Neural cell (in vitro differentiated cells): ENCODE data around the gene LCP1. TPM values are rescaled to one million over a fixed set of nuclear protein-coding genes. Genes with fewer than 3 reads are reported as not detected.

Experiments
- H2AFZ ChIP-seq: fragments of 200-600, 300-800 bp; sonication (generic), shearing (Covaris generic); 2 replicates; pipeline ENCODE4 v1.6.0; 2014; ENCODE audit warnings: low read depth, mild to moderate bottlenecking, antibody characterized with exemption, low read length, moderate library complexity
- H3F3A ChIP-seq: fragments of 200-600 bp; shearing (Covaris generic); 2 replicates; pipeline ENCODE4 v1.6.1; 2016; ENCODE audit warnings: mild to moderate bottlenecking, moderate library complexity, mixed read lengths, antibody characterized with exemption, low read length; ENCODE audit not compliant: insufficient read depth, poor library complexity, severe bottlenecking
- H3K27ac ChIP-seq: fragments of 200-600, 300-800 bp; sonication (generic), shearing (Covaris generic); 2 replicates; pipeline ENCODE4 v1.5.1; 2014; ENCODE audit warnings: mild to moderate bottlenecking, low read length, moderate library complexity
- H3K27me3 ChIP-seq: fragments of 300-800, 200-600 bp; sonication (generic), shearing (Covaris generic); 2 replicates; pipeline ENCODE4 v1.6.0; 2014; ENCODE audit warnings: mild to moderate bottlenecking, low read depth, low read length, moderate library complexity; ENCODE audit not compliant: insufficient read depth
- H3K36me3 ChIP-seq: fragments of 300-800, 200-600 bp; sonication (generic), shearing (Covaris generic); 2 replicates; pipeline ENCODE4 v1.5.1; 2014; ENCODE audit warnings: mild to moderate bottlenecking, antibody characterized with exemption, low read length, moderate library complexity; ENCODE audit not compliant: insufficient read depth
- H3K4me2 ChIP-seq: fragments of 300-800, 200-600 bp; sonication (generic), shearing (Covaris generic); 2 replicates; pipeline ENCODE4 v1.6.0; 2014; ENCODE audit warnings: mild to moderate bottlenecking, low read length
- H3K4me3 ChIP-seq: fragments of 300-800, 200-600 bp; sonication (generic), shearing (Covaris generic); 2 replicates; pipeline ENCODE4 v1.5.1; 2014; ENCODE audit warnings: mild to moderate bottlenecking, low read length, moderate library complexity
- H3K79me2 ChIP-seq: fragments of 200-600 bp; shearing (Covaris generic); replicated peaks from 2 replicates; pipeline ENCODE4 v1.6.0; 2014; ENCODE audit warnings: mild to moderate bottlenecking, low read length, moderate library complexity; ENCODE audit not compliant: insufficient read depth
- H3K9ac ChIP-seq: fragments of 300-800, 200-600 bp; sonication (generic), shearing (Covaris generic); 2 replicates; pipeline ENCODE4 v1.6.1; 2016; ENCODE audit warnings: mild to moderate bottlenecking, low read length, mixed read lengths
- H3K9me2 ChIP-seq: fragments of 200-600 bp; shearing (Covaris generic); 2 replicates; pipeline ENCODE4 v1.6.1; 2016; ENCODE audit warnings: mild to moderate bottlenecking, low read length, mixed read lengths; ENCODE audit not compliant: insufficient read depth
- H3K9me3 ChIP-seq: fragments of 200-600, 300-800 bp; sonication (generic), shearing (Covaris generic); 2 replicates; pipeline ENCODE4 v1.6.1; 2016; ENCODE audit warnings: mild to moderate bottlenecking, mixed run types, low read length, moderate library complexity, mixed read lengths
- H4K20me1 ChIP-seq: fragments of 200-600 bp; shearing (Covaris generic); 2 replicates; pipeline ENCODE4 v1.6.1; 2016; ENCODE audit warnings: mild to moderate bottlenecking, mixed run types; ENCODE audit not compliant: insufficient read depth
- EP300 ChIP-seq: fragments of 450-650 bp; conservative IDR thresholded peaks from 2 replicates; pipeline ENCODE4 v1.6.1; 2014; ENCODE audit warnings: antibody characterized with exemption, mild to moderate bottlenecking, moderate library complexity; ENCODE audit not compliant: poor library complexity, severe bottlenecking
- EZH2 ChIP-seq: fragments of 200-600, 300-800 bp; shearing (Covaris generic), sonication (generic); IDR thresholded peaks from 2 replicates; pipeline ENCODE4 v1.6.1; 2014; ENCODE audit warnings: antibody characterized with exemption, low read length, borderline replicate concordance, mild to moderate bottlenecking; ENCODE audit not compliant: insufficient read depth, poor library complexity, severe bottlenecking
- MXI1 ChIP-seq: fragments of 450-650 bp; conservative IDR thresholded peaks from 2 replicates; pipeline ENCODE4 v1.6.1; 2014; ENCODE audit warnings: antibody characterized with exemption, mild to moderate bottlenecking; ENCODE audit not compliant: poor library complexity, severe bottlenecking
- POLR2AphosphoS5 ChIP-seq: IDR thresholded peaks from 2 replicates; pipeline ENCODE4 v1.6.1; 2012
- RAD21 ChIP-seq: fragments of 450-650 bp; conservative IDR thresholded peaks from 2 replicates; pipeline ENCODE4 v1.6.1; 2014; ENCODE audit warnings: antibody characterized with exemption, mild to moderate bottlenecking, moderate library complexity
- SMC3 ChIP-seq: fragments of 450-650 bp; conservative IDR thresholded peaks from 2 replicates; pipeline ENCODE4 v1.6.1; 2014; ENCODE audit warnings: antibody characterized with exemption, mild to moderate bottlenecking, moderate library complexity; ENCODE audit not compliant: poor library complexity
- TAF1 ChIP-seq: IDR thresholded peaks from 2 replicates; pipeline ENCODE4 v1.6.1; 2012; ENCODE audit warnings: low read depth
- polyA plus RNA-seq: library from polyadenylated mRNA; depleted of rRNA; stranded (reverse); fragments of >200 nt; gene quantifications from 2 replicates; pipeline ENCODE4 v1.2.3, GENCODE V29; 2014
- TF ChIP-seq, protein P1 (sequence below): IDR thresholded peaks from 2 replicates; pipeline ENCODE4 v1.6.1; 2012; ENCODE audit warnings: borderline replicate concordance
- TF ChIP-seq, protein P2 (sequence below): fragments of 450-650 bp; IDR thresholded peaks from 2 replicates; pipeline ENCODE4 v1.5.1; 2014; ENCODE audit warnings: antibody characterized with exemption, mild to moderate bottlenecking, moderate library complexity; ENCODE audit not compliant: poor library complexity, severe bottlenecking

Gene LCP1
- polyA plus RNA-seq, 1 donor from 2014 or later: 0.76 TPM

DNA sequence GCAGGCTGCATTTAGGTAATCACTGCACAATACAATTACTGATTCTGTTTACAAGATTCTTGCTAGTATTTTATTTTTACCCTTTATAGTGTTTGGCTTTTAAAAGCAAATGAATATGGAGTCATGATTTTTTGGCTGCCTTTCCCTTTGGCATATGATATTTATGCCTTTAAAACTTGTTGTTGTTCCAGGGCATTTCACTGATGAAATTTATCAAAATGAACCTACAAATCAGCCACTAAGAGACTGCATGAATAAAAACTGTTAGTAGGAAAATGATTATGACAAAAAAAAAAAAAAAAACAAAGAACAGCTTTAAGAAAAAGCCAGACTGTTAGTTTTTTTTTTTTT lies 79.7 kb downstream of the LCP1 start:
- Histone ChIP-seq H3K27ac (no peak overlapping the region), H2AFZ (no peak overlapping the region), H3K4me3 (no peak overlapping the region)

DNA sequence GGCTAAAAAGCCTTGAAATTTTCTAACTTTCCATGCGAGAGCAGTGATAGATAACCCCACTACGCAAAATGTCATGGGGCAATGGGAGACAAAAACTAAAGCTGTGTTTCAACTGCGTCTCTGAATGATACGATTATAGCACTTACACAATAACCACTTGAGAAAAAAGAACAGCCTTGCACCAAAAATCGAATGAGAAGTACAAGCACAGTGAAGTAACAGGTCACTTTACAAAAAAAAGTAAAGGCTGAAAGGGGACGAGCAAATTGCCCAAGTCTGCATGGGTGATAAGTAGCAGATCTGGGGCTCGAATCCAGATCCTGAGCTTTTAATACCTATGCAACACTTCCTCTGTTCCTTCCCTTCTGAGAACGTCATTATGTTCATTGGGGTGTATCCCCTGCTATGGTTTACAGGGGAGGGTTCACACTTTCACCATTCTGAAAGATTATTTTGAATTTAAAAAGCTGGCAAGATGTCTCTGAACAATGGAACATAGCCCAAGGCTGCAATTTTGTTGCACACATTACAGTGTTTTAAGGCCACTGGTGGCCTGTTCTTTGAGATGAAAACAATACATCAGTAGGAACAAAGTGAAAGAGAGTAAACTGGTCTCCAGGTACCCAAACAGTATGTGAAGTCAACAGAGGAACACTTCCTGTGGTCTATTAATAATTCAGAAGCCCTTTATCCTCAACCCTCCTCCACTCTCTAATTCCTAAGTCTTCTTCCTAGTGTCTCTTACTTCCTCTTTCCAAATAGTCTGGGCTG lies 80.3 kb downstream of the LCP1 start:
- H2AFZ ChIP-seq: no peak overlapping the region
- no peak overlapping the region for H3K27ac ChIP-seq
- no peak overlapping the region for H3K4me3 ChIP-seq

More for the DNA sequence above, 79.7 kb downstream of the LCP1 start:
- Histone ChIP-seq H3K9me2 (no peaks in the 10 kb centered on the region), H3K9ac (no peak overlapping the region), H3K9me3 (no peaks in the 10 kb centered on the region), H4K20me1 (no peaks in the 10 kb centered on the region), H3K27me3 (no peaks in the 10 kb centered on the region), H3F3A (no peaks in the 10 kb centered on the region), H3K36me3 (no peaks in the 10 kb centered on the region), H3K4me2 (no peak overlapping the region), H3K79me2 (no peaks in the 10 kb centered on the region)
- TF ChIP-seq, protein P1, sequence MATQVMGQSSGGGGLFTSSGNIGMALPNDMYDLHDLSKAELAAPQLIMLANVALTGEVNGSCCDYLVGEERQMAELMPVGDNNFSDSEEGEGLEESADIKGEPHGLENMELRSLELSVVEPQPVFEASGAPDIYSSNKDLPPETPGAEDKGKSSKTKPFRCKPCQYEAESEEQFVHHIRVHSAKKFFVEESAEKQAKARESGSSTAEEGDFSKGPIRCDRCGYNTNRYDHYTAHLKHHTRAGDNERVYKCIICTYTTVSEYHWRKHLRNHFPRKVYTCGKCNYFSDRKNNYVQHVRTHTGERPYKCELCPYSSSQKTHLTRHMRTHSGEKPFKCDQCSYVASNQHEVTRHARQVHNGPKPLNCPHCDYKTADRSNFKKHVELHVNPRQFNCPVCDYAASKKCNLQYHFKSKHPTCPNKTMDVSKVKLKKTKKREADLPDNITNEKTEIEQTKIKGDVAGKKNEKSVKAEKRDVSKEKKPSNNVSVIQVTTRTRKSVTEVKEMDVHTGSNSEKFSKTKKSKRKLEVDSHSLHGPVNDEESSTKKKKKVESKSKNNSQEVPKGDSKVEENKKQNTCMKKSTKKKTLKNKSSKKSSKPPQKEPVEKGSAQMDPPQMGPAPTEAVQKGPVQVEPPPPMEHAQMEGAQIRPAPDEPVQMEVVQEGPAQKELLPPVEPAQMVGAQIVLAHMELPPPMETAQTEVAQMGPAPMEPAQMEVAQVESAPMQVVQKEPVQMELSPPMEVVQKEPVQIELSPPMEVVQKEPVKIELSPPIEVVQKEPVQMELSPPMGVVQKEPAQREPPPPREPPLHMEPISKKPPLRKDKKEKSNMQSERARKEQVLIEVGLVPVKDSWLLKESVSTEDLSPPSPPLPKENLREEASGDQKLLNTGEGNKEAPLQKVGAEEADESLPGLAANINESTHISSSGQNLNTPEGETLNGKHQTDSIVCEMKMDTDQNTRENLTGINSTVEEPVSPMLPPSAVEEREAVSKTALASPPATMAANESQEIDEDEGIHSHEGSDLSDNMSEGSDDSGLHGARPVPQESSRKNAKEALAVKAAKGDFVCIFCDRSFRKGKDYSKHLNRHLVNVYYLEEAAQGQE: no peak
- no peak for TF ChIP-seq POLR2AphosphoS5
- TF ChIP-seq EP300: no peak
- no peak for TF ChIP-seq TAF1
- TF ChIP-seq SMC3: no peak
- TF ChIP-seq MXI1: no peak
- TF ChIP-seq, protein P2, sequence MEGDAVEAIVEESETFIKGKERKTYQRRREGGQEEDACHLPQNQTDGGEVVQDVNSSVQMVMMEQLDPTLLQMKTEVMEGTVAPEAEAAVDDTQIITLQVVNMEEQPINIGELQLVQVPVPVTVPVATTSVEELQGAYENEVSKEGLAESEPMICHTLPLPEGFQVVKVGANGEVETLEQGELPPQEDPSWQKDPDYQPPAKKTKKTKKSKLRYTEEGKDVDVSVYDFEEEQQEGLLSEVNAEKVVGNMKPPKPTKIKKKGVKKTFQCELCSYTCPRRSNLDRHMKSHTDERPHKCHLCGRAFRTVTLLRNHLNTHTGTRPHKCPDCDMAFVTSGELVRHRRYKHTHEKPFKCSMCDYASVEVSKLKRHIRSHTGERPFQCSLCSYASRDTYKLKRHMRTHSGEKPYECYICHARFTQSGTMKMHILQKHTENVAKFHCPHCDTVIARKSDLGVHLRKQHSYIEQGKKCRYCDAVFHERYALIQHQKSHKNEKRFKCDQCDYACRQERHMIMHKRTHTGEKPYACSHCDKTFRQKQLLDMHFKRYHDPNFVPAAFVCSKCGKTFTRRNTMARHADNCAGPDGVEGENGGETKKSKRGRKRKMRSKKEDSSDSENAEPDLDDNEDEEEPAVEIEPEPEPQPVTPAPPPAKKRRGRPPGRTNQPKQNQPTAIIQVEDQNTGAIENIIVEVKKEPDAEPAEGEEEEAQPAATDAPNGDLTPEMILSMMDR: no peak
- no peak for TF ChIP-seq EZH2
- no peak for TF ChIP-seq RAD21

More for the DNA sequence above, 80.3 kb downstream of the LCP1 start:
- H3K9me2 ChIP-seq: no peaks in the 10 kb centered on the region
- H4K20me1 ChIP-seq: no peaks in the 10 kb centered on the region
- H3K27me3 ChIP-seq: no peaks in the 10 kb centered on the region
- H3K36me3 ChIP-seq: no peaks in the 10 kb centered on the region
- H3K9ac ChIP-seq: no peak overlapping the region
- H3K79me2 ChIP-seq: no peaks in the 10 kb centered on the region
- TF ChIP-seq, protein P2: no peak
- TF ChIP-seq MXI1 (no peak), RAD21 (no peak), EP300 (no peak), EZH2 (no peak), POLR2AphosphoS5 (no peak), SMC3 (no peak), TAF1 (no peak)
- TF ChIP-seq, protein P1: no peak
- H3F3A ChIP-seq: no peaks in the 10 kb centered on the region
- H3K9me3 ChIP-seq: no peaks in the 10 kb centered on the region
- no peak overlapping the region for H3K4me2 ChIP-seq
